Nephron progenitor cell (in vitro differentiated cells): ENCODE results near the gene GPR18.

Source experiments
- DNase-seq: peaks from one replicate; pipeline ENCODE4 v3.0.0; 2021
- H3K27ac Mint-ChIP-seq: 2 replicates; pipeline ENCODE4 v1.8.0; 2021; ENCODE audit warnings: mild to moderate bottlenecking, moderate library complexity, mixed read lengths
- H3K27me3 Mint-ChIP-seq: 2 replicates; pipeline ENCODE4 v1.8.0; 2021; ENCODE audit warnings: mild to moderate bottlenecking, low read depth, mixed read lengths; ENCODE audit not compliant: poor library complexity
- H3K36me3 Mint-ChIP-seq: 2 replicates; pipeline ENCODE4 v1.8.0; 2021; ENCODE audit warnings: low read depth, mixed read lengths
- H3K4me1 Mint-ChIP-seq: 2 replicates; pipeline ENCODE4 v1.8.0; 2021; ENCODE audit warnings: mixed read lengths
- H3K4me3 Mint-ChIP-seq: 2 replicates; pipeline ENCODE4 v1.8.0; 2021; ENCODE audit warnings: mild to moderate bottlenecking, moderate library complexity, mixed read lengths
- H3K9me3 Mint-ChIP-seq: 2 replicates; pipeline ENCODE4 v1.8.0; 2021; ENCODE audit warnings: mild to moderate bottlenecking, moderate library complexity, mixed read lengths
- TF ChIP-seq, protein P1 (sequence below): fragments of 200-600 bp; sonication (generic); IDR thresholded peaks from 2 replicates; pipeline ENCODE4 v1.5.0; 2021; ENCODE audit warnings: antibody characterized with exemption

GPR18 gene

DNA sequence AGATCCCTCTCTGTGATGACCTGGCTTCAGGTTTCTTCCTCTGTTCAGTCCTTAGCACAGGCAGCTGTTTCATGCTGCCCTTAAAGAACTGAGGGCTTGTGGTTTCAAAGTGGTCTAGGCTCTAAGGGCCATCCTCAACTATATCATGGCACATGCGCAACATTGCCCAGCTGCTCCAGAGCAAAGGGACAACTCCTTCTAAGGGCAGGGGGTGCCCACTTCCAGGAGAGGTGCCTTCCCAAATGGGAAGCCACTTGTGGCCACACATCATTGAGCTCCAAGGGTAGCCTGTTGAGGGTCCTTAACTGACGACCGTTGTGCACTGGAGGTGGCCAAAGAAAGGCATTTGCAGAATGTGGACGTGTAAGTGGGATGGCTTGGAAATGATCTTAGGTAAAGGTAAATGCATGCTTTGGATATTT lies 41.8 kb upstream of the GPR18 start:
- H3K27me3 Mint-ChIP-seq = peaks cover 5% of the 10 kb centered on the region
- H3K36me3 Mint-ChIP-seq = no peaks in the 10 kb centered on the region
- TF ChIP-seq, protein P1, sequence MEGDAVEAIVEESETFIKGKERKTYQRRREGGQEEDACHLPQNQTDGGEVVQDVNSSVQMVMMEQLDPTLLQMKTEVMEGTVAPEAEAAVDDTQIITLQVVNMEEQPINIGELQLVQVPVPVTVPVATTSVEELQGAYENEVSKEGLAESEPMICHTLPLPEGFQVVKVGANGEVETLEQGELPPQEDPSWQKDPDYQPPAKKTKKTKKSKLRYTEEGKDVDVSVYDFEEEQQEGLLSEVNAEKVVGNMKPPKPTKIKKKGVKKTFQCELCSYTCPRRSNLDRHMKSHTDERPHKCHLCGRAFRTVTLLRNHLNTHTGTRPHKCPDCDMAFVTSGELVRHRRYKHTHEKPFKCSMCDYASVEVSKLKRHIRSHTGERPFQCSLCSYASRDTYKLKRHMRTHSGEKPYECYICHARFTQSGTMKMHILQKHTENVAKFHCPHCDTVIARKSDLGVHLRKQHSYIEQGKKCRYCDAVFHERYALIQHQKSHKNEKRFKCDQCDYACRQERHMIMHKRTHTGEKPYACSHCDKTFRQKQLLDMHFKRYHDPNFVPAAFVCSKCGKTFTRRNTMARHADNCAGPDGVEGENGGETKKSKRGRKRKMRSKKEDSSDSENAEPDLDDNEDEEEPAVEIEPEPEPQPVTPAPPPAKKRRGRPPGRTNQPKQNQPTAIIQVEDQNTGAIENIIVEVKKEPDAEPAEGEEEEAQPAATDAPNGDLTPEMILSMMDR = no peak
- no peak for DNase-seq
- H3K9me3 Mint-ChIP-seq = no peaks in the 10 kb centered on the region
- H3K27ac Mint-ChIP-seq = no peak overlapping the region
- H3K4me1 Mint-ChIP-seq = no peaks in the 10 kb centered on the region
- H3K4me3 Mint-ChIP-seq = no peak overlapping the region

DNA sequence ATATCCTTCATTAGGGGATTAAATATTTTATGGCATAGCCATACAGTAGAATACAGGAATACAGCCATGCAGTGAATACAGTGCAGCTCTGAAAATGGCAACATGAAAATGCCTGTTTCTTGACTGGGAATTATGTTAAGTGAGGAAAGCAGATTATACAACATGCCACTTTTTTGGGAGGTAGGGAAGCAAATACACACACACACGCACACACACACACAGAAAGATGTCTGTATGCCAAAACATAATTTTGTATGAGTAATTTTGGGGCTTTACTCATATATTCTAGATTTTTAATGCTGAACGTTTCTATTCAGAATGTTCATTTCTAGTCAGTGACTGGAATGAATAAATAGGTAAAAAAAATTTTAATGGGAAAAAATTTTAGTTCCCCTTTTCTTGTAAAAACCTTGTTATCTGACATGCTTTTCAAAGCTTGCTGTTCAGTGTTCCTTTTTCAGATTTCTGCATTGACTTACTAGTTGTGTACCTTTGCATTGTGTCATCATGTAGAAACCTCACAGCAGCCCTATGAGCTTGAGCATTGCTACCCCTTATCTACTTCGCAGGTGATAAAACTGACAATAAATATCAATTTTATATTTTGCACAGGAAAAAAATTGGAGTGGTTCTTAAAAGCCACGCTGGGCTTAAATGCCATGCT lies 41.2 kb upstream of the GPR18 start:
- Mint-ChIP-seq H3K9me3 (no peaks in the 10 kb centered on the region), H3K4me3 (no peak overlapping the region), H3K4me1 (no peaks in the 10 kb centered on the region), H3K27me3 (peaks cover 5% of the 10 kb centered on the region), H3K36me3 (no peaks in the 10 kb centered on the region), H3K27ac (no peak overlapping the region)
- DNase-seq = no peak
- TF ChIP-seq, protein P1 = no peak

DNA sequence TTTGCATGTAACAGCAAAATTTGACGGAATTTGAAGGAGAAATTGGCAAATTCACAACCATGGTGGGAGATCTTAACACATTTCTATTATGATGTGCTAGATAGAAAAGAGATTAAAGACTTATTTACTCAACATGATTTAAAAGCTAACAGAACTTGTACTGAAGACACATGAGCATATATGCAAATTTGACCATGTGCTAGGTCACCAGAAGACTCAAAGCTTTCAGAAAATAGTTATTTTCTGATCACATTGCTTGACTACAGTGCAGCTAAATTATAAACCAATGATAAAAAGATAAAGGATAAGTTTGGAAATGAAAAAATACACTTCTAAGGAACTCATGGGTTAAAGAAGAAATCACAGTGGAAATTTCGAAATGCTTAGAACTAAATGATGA lies 39.9 kb upstream of the GPR18 start:
- TF ChIP-seq, protein P1 = no peak
- no peaks in the 10 kb centered on the region for H3K9me3 Mint-ChIP-seq
- no peaks in the 10 kb centered on the region for H3K4me1 Mint-ChIP-seq
- H3K27ac Mint-ChIP-seq = no peak overlapping the region
- H3K27me3 Mint-ChIP-seq = peaks cover 5% of the 10 kb centered on the region
- peaks cover under 1% of the 10 kb centered on the region for H3K36me3 Mint-ChIP-seq
- no peak for DNase-seq
- no peak overlapping the region for H3K4me3 Mint-ChIP-seq

DNA sequence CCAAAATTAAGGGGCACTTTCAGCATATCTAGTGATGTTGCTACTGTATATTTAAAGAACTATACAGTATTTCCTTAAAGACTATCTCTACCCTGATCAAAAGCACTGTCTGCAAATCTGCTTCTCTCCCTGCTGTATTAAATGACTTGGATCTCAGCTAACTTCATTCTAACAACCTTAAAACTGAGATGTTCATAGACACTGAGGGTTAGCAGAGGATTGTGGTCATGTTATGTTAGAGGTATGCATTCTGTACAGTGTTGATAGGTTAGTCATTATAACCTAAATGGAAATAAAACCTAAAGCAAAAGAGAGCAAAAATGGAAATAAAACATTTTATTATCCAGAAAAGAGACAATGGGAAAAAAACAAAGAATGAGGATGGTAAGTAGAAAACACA lies 39.2 kb upstream of the GPR18 start:
- H3K4me1 Mint-ChIP-seq = no peaks in the 10 kb centered on the region
- no peaks in the 10 kb centered on the region for H3K9me3 Mint-ChIP-seq
- H3K36me3 Mint-ChIP-seq = peaks cover 8% of the 10 kb centered on the region
- H3K27ac Mint-ChIP-seq = no peak overlapping the region
- no peak overlapping the region for H3K4me3 Mint-ChIP-seq
- DNase-seq = no peak
- H3K27me3 Mint-ChIP-seq = peaks cover 5% of the 10 kb centered on the region
- TF ChIP-seq, protein P1 = no peak

DNA sequence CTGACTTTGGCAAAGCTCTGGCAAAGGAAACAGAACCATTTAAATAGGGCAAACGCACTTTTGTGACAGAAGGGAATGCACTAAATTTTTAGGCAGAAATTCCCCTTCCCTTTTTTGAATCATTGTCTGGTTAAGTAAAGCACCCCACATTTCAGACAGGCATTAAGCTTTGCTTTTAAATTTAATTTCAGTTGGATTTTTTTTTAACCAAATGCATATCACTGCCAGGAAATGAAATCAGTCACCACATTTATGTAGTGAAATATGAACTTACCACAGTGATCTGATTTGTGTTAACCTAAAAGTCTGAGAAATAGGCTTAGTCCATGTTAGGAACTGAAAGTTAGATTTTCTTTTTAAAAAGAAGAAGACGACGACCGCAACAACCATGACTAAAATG lies 38.2 kb upstream of the GPR18 start:
- Mint-ChIP-seq H3K27me3 (peaks cover 5% of the 10 kb centered on the region), H3K4me3 (no peak overlapping the region), H3K9me3 (no peaks in the 10 kb centered on the region), H3K27ac (no peak overlapping the region), H3K4me1 (no peaks in the 10 kb centered on the region), H3K36me3 (peaks cover 9% of the 10 kb centered on the region)
- DNase-seq = no peak
- TF ChIP-seq, protein P1 = no peak

DNA sequence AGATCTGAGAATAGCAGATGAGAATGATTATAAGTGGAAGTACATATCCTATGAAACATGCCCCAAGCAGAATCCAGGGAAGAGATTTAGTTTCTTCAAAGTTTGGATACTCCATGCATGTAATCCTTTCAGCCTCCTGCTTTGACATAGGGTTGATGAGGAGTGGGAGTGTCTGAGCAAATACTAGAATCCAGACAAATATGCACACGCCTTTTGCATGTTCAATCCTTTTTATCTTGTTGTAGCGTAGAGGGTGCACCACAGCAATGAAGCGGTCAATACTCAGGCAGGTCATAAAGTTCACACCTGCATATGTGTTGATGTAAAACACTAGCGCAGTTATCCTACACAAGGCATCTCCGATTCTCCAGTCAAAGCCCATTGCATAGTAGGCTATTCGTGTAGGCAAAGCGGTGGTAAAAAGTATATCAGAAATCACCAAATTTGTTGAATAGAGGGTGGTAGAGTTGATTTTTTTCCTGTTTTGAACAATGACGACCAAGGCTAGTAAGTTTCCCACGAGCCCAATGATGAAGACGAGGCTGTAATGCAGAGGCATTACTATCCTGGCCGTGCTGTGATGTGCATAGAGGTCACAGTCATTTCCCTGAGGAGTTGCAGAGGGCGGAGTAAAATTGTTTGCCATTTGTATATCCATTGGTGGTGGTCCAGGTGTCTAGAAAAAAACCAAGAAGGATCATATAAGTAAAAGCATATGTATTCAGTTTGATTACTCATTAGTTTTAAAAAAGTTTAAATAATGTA lies 37.5 kb upstream of the GPR18 start:
- TF ChIP-seq, protein P1 = no peak
- DNase-seq = no peak
- peak overlapping the region; percentile 12 for H3K27ac Mint-ChIP-seq
- peaks cover 5% of the 10 kb centered on the region for H3K27me3 Mint-ChIP-seq
- peaks cover 11% of the 10 kb centered on the region for H3K36me3 Mint-ChIP-seq
- H3K9me3 Mint-ChIP-seq = no peaks in the 10 kb centered on the region
- no peaks in the 10 kb centered on the region for H3K4me1 Mint-ChIP-seq
- H3K4me3 Mint-ChIP-seq = no peak overlapping the region
